Endodermal cell (in vitro differentiated cells): ENCODE measurements around the gene TPT1. TPM values are rescaled to one million over a fixed set of nuclear protein-coding genes. Genes with fewer than 3 reads are reported as not detected.

Source experiments
- DNase-seq: peaks from one replicate; pipeline ENCODE4 v3.0.0-alpha.2; 2017
- H3K27ac ChIP-seq: 2 replicates; pipeline ENCODE4 v1.5.1; 2013; ENCODE audit warnings: mild to moderate bottlenecking, low read depth, low read length, moderate library complexity
- H3K27me3 ChIP-seq: 2 replicates; pipeline ENCODE4 v1.6.1; 2013; ENCODE audit warnings: mild to moderate bottlenecking, low read length, moderate library complexity; ENCODE audit not compliant: insufficient read depth, control insufficient read depth, poor library complexity, severe bottlenecking
- H3K36me3 ChIP-seq: 2 replicates; pipeline ENCODE4 v1.7.0; 2013; ENCODE audit warnings: mild to moderate bottlenecking, low read length, moderate library complexity; ENCODE audit not compliant: control insufficient read depth, insufficient read depth
- H3K4me1 ChIP-seq: one replicate; pipeline ENCODE4 v1.7.0; 2013; ENCODE audit warnings: low read length; ENCODE audit not compliant: control insufficient read depth, insufficient read depth
- H3K4me3 ChIP-seq: 2 replicates; pipeline ENCODE4 v1.5.1; 2013; ENCODE audit warnings: mild to moderate bottlenecking, low read length, moderate library complexity
- H3K9ac ChIP-seq: 2 replicates; pipeline ENCODE4 v1.6.1; 2013; ENCODE audit warnings: mild to moderate bottlenecking, low read length, moderate library complexity; ENCODE audit not compliant: poor library complexity, severe bottlenecking; ENCODE audit errors: extremely low read depth
- H3K9me3 ChIP-seq: 2 replicates; pipeline ENCODE4 v1.6.1; 2013; ENCODE audit warnings: mild to moderate bottlenecking, low read length, moderate library complexity; ENCODE audit not compliant: control insufficient read depth
- H3K27ac Mint-ChIP-seq: 2 replicates; pipeline ENCODE4 v1.8.0; 2020; ENCODE audit warnings: mixed read lengths
- H3K27me3 Mint-ChIP-seq: 2 replicates; pipeline ENCODE4 v1.8.0; 2021; ENCODE audit warnings: mild to moderate bottlenecking, mixed read lengths; ENCODE audit not compliant: insufficient read depth
- H3K36me3 Mint-ChIP-seq: 2 replicates; pipeline ENCODE4 v1.8.0; 2020; ENCODE audit warnings: low read depth, mixed read lengths
- H3K4me1 Mint-ChIP-seq: 2 replicates; pipeline ENCODE4 v1.8.0; 2020; ENCODE audit warnings: mixed read lengths
- H3K4me3 Mint-ChIP-seq: 2 replicates; pipeline ENCODE4 v1.8.0; 2020; ENCODE audit warnings: mild to moderate bottlenecking, moderate library complexity, mixed read lengths
- H3K9me3 Mint-ChIP-seq: 2 replicates; pipeline ENCODE4 v1.8.0; 2020; ENCODE audit warnings: mild to moderate bottlenecking, mixed read lengths
- WGBS, 2 experiments: methylation state at CpG; one replicate each; pipeline versions ENCODE4 v1.1.5 to v1.1.7; 2013; ENCODE audit warnings: missing lambda C conversion rate in 2 of 2, mixed read lengths in 1 of 2; ENCODE audit not compliant: insufficient coverage in 1 of 2, insufficient read length in 1 of 2; 5-methylcytosine and 5-hydroxymethylcytosine counted together
- total RNA-seq, 2 donors: library from RNA; stranded (reverse); fragmentation: NEBNext Ultra II Directional in 1 of 2; extraction: Animal tissue kit (Norgen Biotek cat#: 25700) in 1 of 2; gene quantifications; 2 replicates in 1 of 2; 3 replicates in 1 of 2; pipeline ENCODE4 v1.2.1, GENCODE V29; 2021
- TF ChIP-seq, protein P1 (sequence below): fragments of 200-600 bp; sonication (generic); conservative IDR thresholded peaks from 2 replicates; pipeline ENCODE4 v1.5.0; 2021; ENCODE audit warnings: antibody characterized with exemption, mild to moderate bottlenecking

Gene TPT1
- total RNA-seq, 2 donors from 2014 or later: 2,192 to 2,586 TPM

DNA sequence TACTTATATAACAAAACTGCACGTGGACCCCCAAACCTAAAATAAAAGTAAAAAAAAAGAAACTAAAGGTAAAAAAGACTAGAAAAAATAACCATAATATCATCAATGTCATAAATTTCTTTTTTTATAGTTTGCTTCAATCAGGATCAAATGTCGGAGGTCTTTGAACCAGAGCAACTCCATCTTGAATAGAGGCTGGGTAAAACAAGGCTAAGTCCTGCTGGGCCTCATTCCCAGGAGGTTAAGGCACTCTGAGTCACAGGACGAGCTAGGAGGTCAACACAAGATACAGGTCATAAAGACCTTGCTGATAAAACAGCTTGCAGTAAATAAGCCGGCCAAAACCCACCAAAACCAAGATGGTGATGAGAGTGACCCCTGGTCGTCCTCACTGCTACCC lies 24.0 kb downstream of the TPT1 start:
- Histone ChIP-seq H3K36me3 (no peaks in the 10 kb centered on the region), H3K4me1 (no peaks in the 10 kb centered on the region), H3K9me3 (no peaks in the 10 kb centered on the region), H3K4me3 (no peak overlapping the region), H3K27ac (no peak overlapping the region), H3K9ac (no peak overlapping the region), H3K27me3 (no peaks in the 10 kb centered on the region)
- Mint-ChIP-seq H3K4me3 (no peak overlapping the region), H3K4me1 (peaks cover 3% of the 10 kb centered on the region), H3K27ac (no peak overlapping the region), H3K36me3 (no peaks in the 10 kb centered on the region), H3K9me3 (no peaks in the 10 kb centered on the region), H3K27me3 (no peaks in the 10 kb centered on the region)
- TF ChIP-seq, protein P1, sequence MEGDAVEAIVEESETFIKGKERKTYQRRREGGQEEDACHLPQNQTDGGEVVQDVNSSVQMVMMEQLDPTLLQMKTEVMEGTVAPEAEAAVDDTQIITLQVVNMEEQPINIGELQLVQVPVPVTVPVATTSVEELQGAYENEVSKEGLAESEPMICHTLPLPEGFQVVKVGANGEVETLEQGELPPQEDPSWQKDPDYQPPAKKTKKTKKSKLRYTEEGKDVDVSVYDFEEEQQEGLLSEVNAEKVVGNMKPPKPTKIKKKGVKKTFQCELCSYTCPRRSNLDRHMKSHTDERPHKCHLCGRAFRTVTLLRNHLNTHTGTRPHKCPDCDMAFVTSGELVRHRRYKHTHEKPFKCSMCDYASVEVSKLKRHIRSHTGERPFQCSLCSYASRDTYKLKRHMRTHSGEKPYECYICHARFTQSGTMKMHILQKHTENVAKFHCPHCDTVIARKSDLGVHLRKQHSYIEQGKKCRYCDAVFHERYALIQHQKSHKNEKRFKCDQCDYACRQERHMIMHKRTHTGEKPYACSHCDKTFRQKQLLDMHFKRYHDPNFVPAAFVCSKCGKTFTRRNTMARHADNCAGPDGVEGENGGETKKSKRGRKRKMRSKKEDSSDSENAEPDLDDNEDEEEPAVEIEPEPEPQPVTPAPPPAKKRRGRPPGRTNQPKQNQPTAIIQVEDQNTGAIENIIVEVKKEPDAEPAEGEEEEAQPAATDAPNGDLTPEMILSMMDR: no peak
- peak; percentile 28 for DNase-seq
- WGBS, 2 experiments: 88 to 95% methylated on average over 3 to 5 of the region's 5 CpGs

DNA sequence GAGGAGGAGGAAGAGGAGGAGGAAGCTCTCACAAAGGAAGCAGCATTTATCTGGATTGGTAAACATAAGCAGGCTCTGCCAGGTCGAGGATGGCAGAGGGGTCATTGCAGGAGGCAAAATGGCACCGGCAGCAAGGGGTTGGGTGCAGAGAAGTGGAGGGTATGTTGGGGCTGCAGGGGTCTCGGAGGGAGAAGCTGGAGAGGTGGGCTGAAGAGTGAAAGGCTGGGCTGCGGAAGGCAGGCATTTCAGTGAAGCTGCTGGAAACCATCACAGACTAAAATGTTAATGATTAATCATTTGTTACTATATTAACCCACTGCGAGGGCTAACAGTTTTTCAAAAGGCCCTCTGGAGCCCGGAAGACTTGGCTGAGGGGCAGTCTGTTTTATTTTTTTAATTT lies 24.6 kb downstream of the TPT1 start:
- 84 to 87% methylated on average over 2 to 5 of the region's 6 CpGs for WGBS, 2 experiments
- TF ChIP-seq, protein P1: no peak
- H3K27me3 Mint-ChIP-seq: peaks cover 2% of the 10 kb centered on the region
- H3K36me3 Mint-ChIP-seq: no peaks in the 10 kb centered on the region
- Histone ChIP-seq H3K9ac (no peak overlapping the region), H3K27ac (no peak overlapping the region), H3K36me3 (no peaks in the 10 kb centered on the region), H3K4me1 (no peaks in the 10 kb centered on the region), H3K4me3 (no peak overlapping the region), H3K9me3 (no peaks in the 10 kb centered on the region), H3K27me3 (no peaks in the 10 kb centered on the region)
- H3K4me3 Mint-ChIP-seq: peak overlapping the region; percentile 23
- no peaks in the 10 kb centered on the region for H3K9me3 Mint-ChIP-seq
- H3K27ac Mint-ChIP-seq: peak overlapping the region; percentile 78
- peaks cover 5% of the 10 kb centered on the region for H3K4me1 Mint-ChIP-seq
- peak; percentile 49 for DNase-seq

DNA sequence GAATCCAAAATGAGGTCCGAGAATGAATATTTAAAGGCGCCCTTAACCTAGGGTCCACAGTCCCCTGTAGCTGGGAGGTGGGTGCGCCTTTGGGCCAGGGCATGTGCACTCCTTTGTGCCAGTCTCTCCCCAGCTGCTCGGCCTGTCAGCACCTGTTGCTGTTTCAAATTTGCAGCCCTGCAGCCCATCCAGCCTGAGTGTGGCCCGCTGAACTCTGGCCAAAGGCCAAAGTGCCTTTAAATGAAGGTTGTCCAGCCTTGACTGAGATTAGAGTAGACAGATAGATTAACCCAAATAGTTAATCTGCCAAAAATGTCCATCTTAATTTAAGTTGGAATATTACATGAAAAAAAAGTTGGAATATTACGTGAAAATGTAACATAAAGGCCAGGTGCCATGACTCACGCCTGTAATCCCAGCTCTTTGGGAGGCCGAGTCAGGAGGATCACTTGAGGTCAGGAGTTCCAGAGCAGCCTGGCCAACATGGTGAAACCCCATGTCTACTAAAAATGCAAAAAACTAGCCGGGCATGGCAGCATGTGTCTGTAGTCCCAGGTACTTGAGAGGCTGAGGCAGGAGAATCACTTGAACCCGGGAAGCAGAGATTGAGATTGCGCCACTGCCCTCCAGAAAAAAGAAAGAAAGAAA lies 25.3 kb downstream of the TPT1 start:
- H3K9ac ChIP-seq: no peak overlapping the region
- Mint-ChIP-seq H3K9me3 (no peaks in the 10 kb centered on the region), H3K27me3 (peaks cover 5% of the 10 kb centered on the region), H3K36me3 (no peaks in the 10 kb centered on the region), H3K27ac (peak overlapping the region; percentile 58), H3K4me1 (peaks cover 7% of the 10 kb centered on the region), H3K4me3 (no peak overlapping the region)
- H3K27me3 ChIP-seq: peaks cover 1% of the 10 kb centered on the region
- H3K4me3 ChIP-seq: no peak overlapping the region
- 91% methylated on average over 10 to 11 of the region's 11 CpGs for WGBS, 2 experiments
- H3K27ac ChIP-seq: no peak overlapping the region
- peak; percentile 29 for DNase-seq
- TF ChIP-seq, protein P1: no peak
- no peaks in the 10 kb centered on the region for H3K36me3 ChIP-seq
- no peaks in the 10 kb centered on the region for H3K9me3 ChIP-seq
- no peaks in the 10 kb centered on the region for H3K4me1 ChIP-seq
